ENCODE measurements around the gene ATG10.

ATG10 gene

GRCh38 chr5:82274343-82275211 lies 302.8 kb downstream of the ATG10 start:
- DNase-seq = no peak

GRCh38 chr5:82275216-82275664 lies 303.4 kb downstream of the ATG10 start:
- no peak for DNase-seq

GRCh38 chr5:82276800-82277612 lies 305.2 kb downstream of the ATG10 start:
- DNase-seq = no peak

GRCh38 chr5:82277613-82277986 lies 305.8 kb downstream of the ATG10 start:
- DNase-seq = no peak

- peak; percentile 41 to 97 (median 89) for DNase-seq
Observed at GRCh38 chr5:82277987-82278710, 306.3 kb downstream of the ATG10 start, which contains the start of gene RPS23. RPS23 (minus strand) TSS chr5:82278354; CDS start chr5:82278323, 31 bp downstream.

- DNase-seq = no peak
Observed at GRCh38 chr5:82278711-82279370, 307.0 kb downstream of the ATG10 start.

- no peak for DNase-seq
Observed at GRCh38 chr5:82283893-82284292, 312.1 kb downstream of the ATG10 start.

- no peak for DNase-seq
Observed at GRCh38 chr5:82285206-82285605, 313.4 kb downstream of the ATG10 start.

- peak in 1 of 56 donors; percentile 10 for DNase-seq
Observed at GRCh38 chr5:82287625-82288024, 315.8 kb downstream of the ATG10 start.

- no peak for DNase-seq
Observed at GRCh38 chr5:82290005-82290404, 318.2 kb downstream of the ATG10 start.

- no peak for DNase-seq
Observed at GRCh38 chr5:82290908-82291307, 319.1 kb downstream of the ATG10 start.

GRCh38 chr5:82291420-82291819 lies 319.6 kb downstream of the ATG10 start:
- DNase-seq = no peak

GRCh38 chr5:82295144-82295543 lies 323.3 kb downstream of the ATG10 start:
- DNase-seq = no peak

- DNase-seq = no peak
Observed at GRCh38 chr5:82295959-82296531, 324.2 kb downstream of the ATG10 start.

GRCh38 chr5:82296929-82297328 lies 325.1 kb downstream of the ATG10 start:
- no peak for DNase-seq

GRCh38 chr5:82297711-82298110 lies 325.9 kb downstream of the ATG10 start:
- DNase-seq = no peak

- no peak for DNase-seq
Observed at GRCh38 chr5:82298668-82299067, 326.8 kb downstream of the ATG10 start.

GRCh38 chr5:82301190-82301589 lies 329.4 kb downstream of the ATG10 start:
- no peak for DNase-seq

All from amygdala (tissue), 56 donors.